Kidney (tissue), 14 donors: ENCODE results near the gene ADCY6. TPM values are rescaled to one million over a fixed set of nuclear protein-coding genes. Genes with fewer than 3 reads are reported as not detected.
A peak's percentile ranks its signal among the peaks of the same experiment; 100 is the strongest.

Source experiments
- DNase-seq, 5 donors: peaks; one replicate each; pipeline ENCODE4 v3.0.0-alpha.2; 2013 to 2020
- FAIRE-seq: peaks from 2 replicates; lab custom pipeline; 2012; peaks lifted over from hg19 to GRCh38; lab: Jason Lieb, UNC
- H3K27ac ChIP-seq, 2 donors: one replicate each; pipeline ENCODE4 v1.7.0; 2013; ENCODE audit warnings: low read depth in 2 of 2, low read length in 2 of 2, inconsistent platforms in 1 of 2
- H3K27me3 ChIP-seq: one replicate; pipeline ENCODE4 v1.7.1; 2013; ENCODE audit warnings: low read length, inconsistent platforms; ENCODE audit not compliant: control insufficient read depth, insufficient read depth
- H3K36me3 ChIP-seq, 3 donors: one replicate each; pipeline versions ENCODE4 v1.7.0 to v1.7.1; 2013; ENCODE audit warnings: low read length in 3 of 3, control low read depth in 1 of 3, inconsistent platforms in 1 of 3; ENCODE audit not compliant: insufficient read depth in 3 of 3, control insufficient read depth in 2 of 3
- H3K4me1 ChIP-seq, 3 donors: one replicate each; pipeline versions ENCODE4 v1.7.0 to v1.7.1; 2013; ENCODE audit warnings: low read length in 3 of 3, inconsistent platforms in 1 of 3, low read depth in 1 of 3; ENCODE audit not compliant: control insufficient read depth in 2 of 3, insufficient read depth in 2 of 3
- H3K4me3 ChIP-seq, 3 donors: one replicate each; pipeline versions ENCODE4 v1.7.0 to v1.8.1; 2013; ENCODE audit warnings: low read length in 3 of 3, control low read depth in 1 of 3, inconsistent platforms in 1 of 3
- H3K9ac ChIP-seq, 3 donors: one replicate each; pipeline versions ENCODE4 v1.7.0 to v1.7.1; 2013; ENCODE audit warnings: low read length in 3 of 3, control low read depth in 1 of 3, inconsistent platforms in 1 of 3
- H3K9me3 ChIP-seq, 3 donors: one replicate each; pipeline versions ENCODE4 v1.7.0 to v1.7.1; 2013; ENCODE audit warnings: low read length in 3 of 3, control low read depth in 1 of 3, inconsistent platforms in 1 of 3; ENCODE audit not compliant: control insufficient read depth in 2 of 3, insufficient read depth in 1 of 3
- intact Hi-C: fragments of 100-400 bp; cut with DNase I; formaldehyde crosslinking; loops from one replicate; pipeline ENCODE4 v1.11.1; 2022
- polyA plus RNA-seq: library from polyadenylated mRNA; stranded (reverse); fragments of 350-450 nt; fragmentation: Illumina TruSeq; extraction: RNeasy Lipid Tissue Mini Kit (QIAGEN cat#74804); gene quantifications from one replicate; pipeline ENCODE4 v1.2.3, GENCODE V29; 2014; ENCODE audit warnings: low read depth, low replicate concordance; ENCODE audit not compliant: insufficient read depth
- total RNA-seq: library from RNA; stranded (reverse); fragmentation: NEBNext Ultra II Directional; extraction: Animal tissue kit (Norgen Biotek cat#: 25700); gene quantifications from one replicate; pipeline ENCODE4 v1.2.1, GENCODE V29; 2021
- TF ChIP-seq, protein P1 (sequence below): IDR thresholded peaks from 3 replicates; pipeline ENCODE4 v1.5.1; 2012; ENCODE audit warnings: mild to moderate bottlenecking, moderate library complexity, borderline replicate concordance; ENCODE audit not compliant: insufficient read depth; ENCODE audit errors: extremely low read depth
- donor health status: control.
- donor health status: control.
- donor health status: control.
- donor health status: control.
- donor health status: control.
- donor health status: DM: yes; HTN: yes; CAD: no.
- donor health status: Normal renal cell carcinoma (clear cell type).

Gene ADCY6
- total and polyA plus RNA-seq, 2 donors from 2014 or later: 27.3 to 66.9 TPM

DNA sequence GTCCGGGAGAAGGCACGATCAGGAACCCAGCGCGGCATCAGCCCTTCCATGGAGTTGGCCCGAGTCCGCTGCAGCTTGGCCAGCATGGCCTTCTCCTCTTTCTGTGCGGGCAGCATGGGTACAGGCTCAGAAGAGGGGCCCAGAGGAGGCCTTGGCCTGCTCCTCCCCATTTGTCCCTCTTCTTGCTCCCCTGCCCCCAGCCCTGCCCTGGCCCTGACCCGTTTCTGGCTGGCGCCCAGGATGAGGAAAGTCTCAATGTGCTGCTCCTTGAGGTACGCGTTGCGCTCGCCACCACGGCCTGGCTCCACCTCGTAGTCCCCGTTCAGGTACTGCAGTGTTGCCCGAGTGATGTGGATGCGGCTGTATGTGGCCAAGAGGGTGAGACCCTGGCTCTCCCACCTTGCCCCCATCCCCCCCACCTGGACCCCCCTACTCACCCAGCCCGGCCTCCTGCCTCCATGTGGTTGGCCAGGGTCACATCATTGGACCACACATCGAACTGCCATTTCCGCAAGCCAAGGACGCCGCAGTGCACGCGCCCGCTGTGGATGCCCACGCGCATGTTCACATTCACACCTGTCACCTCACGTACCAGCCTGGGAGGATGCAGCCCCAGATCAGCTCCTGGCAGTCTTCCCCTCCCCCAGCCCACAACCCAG, 12.8 kb downstream of the ADCY6 start:
- H3K36me3 ChIP-seq: peaks cover 3 to 50% (median 39%) of the 10 kb centered on the region in 3 donors
- DNase-seq: peak in 1 of 5 donors; percentile 75
- H3K4me1 ChIP-seq: peaks cover 0 to 7% (median 6%) of the 10 kb centered on the region in 3 donors
- TF ChIP-seq, protein P1, sequence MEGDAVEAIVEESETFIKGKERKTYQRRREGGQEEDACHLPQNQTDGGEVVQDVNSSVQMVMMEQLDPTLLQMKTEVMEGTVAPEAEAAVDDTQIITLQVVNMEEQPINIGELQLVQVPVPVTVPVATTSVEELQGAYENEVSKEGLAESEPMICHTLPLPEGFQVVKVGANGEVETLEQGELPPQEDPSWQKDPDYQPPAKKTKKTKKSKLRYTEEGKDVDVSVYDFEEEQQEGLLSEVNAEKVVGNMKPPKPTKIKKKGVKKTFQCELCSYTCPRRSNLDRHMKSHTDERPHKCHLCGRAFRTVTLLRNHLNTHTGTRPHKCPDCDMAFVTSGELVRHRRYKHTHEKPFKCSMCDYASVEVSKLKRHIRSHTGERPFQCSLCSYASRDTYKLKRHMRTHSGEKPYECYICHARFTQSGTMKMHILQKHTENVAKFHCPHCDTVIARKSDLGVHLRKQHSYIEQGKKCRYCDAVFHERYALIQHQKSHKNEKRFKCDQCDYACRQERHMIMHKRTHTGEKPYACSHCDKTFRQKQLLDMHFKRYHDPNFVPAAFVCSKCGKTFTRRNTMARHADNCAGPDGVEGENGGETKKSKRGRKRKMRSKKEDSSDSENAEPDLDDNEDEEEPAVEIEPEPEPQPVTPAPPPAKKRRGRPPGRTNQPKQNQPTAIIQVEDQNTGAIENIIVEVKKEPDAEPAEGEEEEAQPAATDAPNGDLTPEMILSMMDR: no peak
- H3K9me3 ChIP-seq: no peaks in the 10 kb centered on the region
- H3K9ac ChIP-seq: no peak overlapping the region
- no peaks in the 10 kb centered on the region for H3K27me3 ChIP-seq
- no peak overlapping the region for H3K27ac ChIP-seq
- no peak for FAIRE-seq
- intact Hi-C loops: no loop called here
- no peak overlapping the region for H3K4me3 ChIP-seq

DNA sequence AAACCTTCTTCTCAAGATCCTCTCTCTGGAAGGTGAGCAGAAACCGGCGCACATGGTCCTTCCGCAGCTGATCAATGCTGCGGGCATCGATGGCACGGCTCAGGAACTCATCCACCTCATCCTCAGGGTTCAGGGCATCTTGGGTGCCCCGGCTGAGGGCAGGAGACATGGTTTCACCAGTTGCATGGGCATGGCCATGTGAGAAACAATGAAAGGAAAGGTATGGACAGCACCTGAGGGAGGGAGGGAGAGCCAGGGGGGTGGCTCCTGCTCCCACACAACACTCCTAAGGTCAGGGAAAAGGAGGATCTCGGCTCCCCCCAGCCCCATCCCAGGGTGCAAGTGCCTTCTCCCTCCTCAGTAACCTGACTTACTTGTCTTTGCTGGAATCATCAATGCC, 13.6 kb downstream of the ADCY6 start:
- Histone ChIP-seq H3K27me3 (no peaks in the 10 kb centered on the region), H3K4me3 (no peak overlapping the region), H3K36me3 (peaks cover 5 to 58% (median 46%) of the 10 kb centered on the region in 3 donors), H3K27ac (no peak overlapping the region), H3K4me1 (peaks cover 0 to 3% (median 2%) of the 10 kb centered on the region in 3 donors), H3K9ac (no peak overlapping the region), H3K9me3 (no peaks in the 10 kb centered on the region)
- FAIRE-seq: no peak
- TF ChIP-seq, protein P1: no peak
- intact Hi-C loops: no loop called here
- no peak for DNase-seq

- Histone ChIP-seq H3K4me3 (no peak overlapping the region), H3K27me3 (no peaks in the 10 kb centered on the region), H3K27ac (no peak overlapping the region), H3K4me1 (no peaks in the 10 kb centered on the region), H3K9me3 (no peaks in the 10 kb centered on the region), H3K9ac (no peak overlapping the region), H3K36me3 (peaks cover 5 to 61% (median 46%) of the 10 kb centered on the region in 3 donors)
- DNase-seq (no peak), FAIRE-seq (no peak)
- TF ChIP-seq, protein P1: no peak
- intact Hi-C loops: no loop called here
Observed at GRCh38 chr12:48774516-48774915, 14.4 kb downstream of the ADCY6 start.
